ENCODE measurements around the gene FOXP1. TPM values are rescaled to one million over a fixed set of nuclear protein-coding genes. Genes with fewer than 3 reads are reported as not detected.

The FOXP1 gene
- total and polyA plus RNA-seq, 2 donors (not counting 1 experiment from before 2014, with no cell fraction given), result 70.3 to 101 TPM

- Histone ChIP-seq H3K4me2 (ENCODE audit: extremely low read depth, insufficient read depth, low read length) (no peak overlapping the region), H3K4me3 (replicated peaks in 1 of 4; ENCODE audit: control extremely low read depth in 1 of 4, insufficient read depth in 1 of 4, low read depth in 3 of 4, low read length in 4 of 4) (no peak overlapping the region), H3K27ac (ENCODE audit: insufficient read depth, low read length) (no peak overlapping the region), H3K4me1 (ENCODE audit: control insufficient read depth, extremely low read depth, insufficient read depth, low read length) (no peaks in the 10 kb centered on the region), H3K9ac (ENCODE audit: insufficient read depth, low read length) (no peak overlapping the region), H4K20me1 (ENCODE audit: control insufficient read depth, extremely low read depth, insufficient read depth, low read length) (no peaks in the 10 kb centered on the region), H3K9me3 (ENCODE audit: control insufficient read depth, insufficient read depth, low read depth, low read length) (no peaks in the 10 kb centered on the region), H3K79me2 (ENCODE audit: control insufficient read depth, insufficient read depth, low read length) (no peaks in the 10 kb centered on the region), H3K27me3 (ENCODE audit: control insufficient read depth, insufficient read depth, low read length) (no peaks in the 10 kb centered on the region), H2AFZ (ENCODE audit: low read length) (no peak overlapping the region), H3K36me3 (ENCODE audit: control insufficient read depth, insufficient read depth, low read length) (no peaks in the 10 kb centered on the region)
- no peak for TF ChIP-seq EZH2 (IDR thresholded peaks at IDR 0.05; ENCODE audit: low read length, missing control alignments)
- no peak for TF ChIP-seq CTCF (conservative IDR thresholded peaks at IDR 0.05 in 1 of 2, IDR thresholded peaks at IDR 0.05 in 1 of 2; ENCODE audit: low read depth in 1 of 2, low read length in 2 of 2)
- no peak for DNase-seq (ENCODE audit: low read depth in 2 of 2)
Observed at GRCh38 chr3:71563827-71564226, 19.7 kb downstream of the FOXP1 start.

- DNase-seq (ENCODE audit: low read depth in 2 of 2), result no peak
- Histone ChIP-seq H2AFZ (ENCODE audit: low read length) (no peak overlapping the region), H3K79me2 (ENCODE audit: control insufficient read depth, insufficient read depth, low read length) (no peaks in the 10 kb centered on the region), H3K9ac (ENCODE audit: insufficient read depth, low read length) (no peak overlapping the region), H4K20me1 (ENCODE audit: control insufficient read depth, extremely low read depth, insufficient read depth, low read length) (no peaks in the 10 kb centered on the region), H3K4me1 (ENCODE audit: control insufficient read depth, extremely low read depth, insufficient read depth, low read length) (no peaks in the 10 kb centered on the region), H3K27ac (ENCODE audit: insufficient read depth, low read length) (no peak overlapping the region), H3K4me2 (ENCODE audit: extremely low read depth, insufficient read depth, low read length) (no peak overlapping the region), H3K9me3 (ENCODE audit: control insufficient read depth, insufficient read depth, low read depth, low read length) (no peaks in the 10 kb centered on the region), H3K4me3 (replicated peaks in 1 of 4; ENCODE audit: control extremely low read depth in 1 of 4, insufficient read depth in 1 of 4, low read depth in 3 of 4, low read length in 4 of 4) (no peak overlapping the region), H3K36me3 (ENCODE audit: control insufficient read depth, insufficient read depth, low read length) (no peaks in the 10 kb centered on the region), H3K27me3 (ENCODE audit: control insufficient read depth, insufficient read depth, low read length) (no peaks in the 10 kb centered on the region)
- no peak for TF ChIP-seq CTCF (conservative IDR thresholded peaks at IDR 0.05 in 1 of 2, IDR thresholded peaks at IDR 0.05 in 1 of 2; ENCODE audit: low read depth in 1 of 2, low read length in 2 of 2)
- TF ChIP-seq EZH2 (IDR thresholded peaks at IDR 0.05; ENCODE audit: low read length, missing control alignments), result no peak
Observed at GRCh38 chr3:71562938-71563337, 20.6 kb downstream of the FOXP1 start.

- no peak overlapping the region for H2AFZ ChIP-seq (ENCODE audit: low read length)
- H3K27ac ChIP-seq (ENCODE audit: insufficient read depth, low read length), result no peak overlapping the region
- no peaks in the 10 kb centered on the region for H3K79me2 ChIP-seq (ENCODE audit: control insufficient read depth, insufficient read depth, low read length)
- H3K9ac ChIP-seq (ENCODE audit: insufficient read depth, low read length), result no peak overlapping the region
- H3K4me3 ChIP-seq (replicated peaks in 1 of 4; ENCODE audit: control extremely low read depth in 1 of 4, insufficient read depth in 1 of 4, low read depth in 3 of 4, low read length in 4 of 4), result no peak overlapping the region
- no peaks in the 10 kb centered on the region for H3K27me3 ChIP-seq (ENCODE audit: control insufficient read depth, insufficient read depth, low read length)
- no peaks in the 10 kb centered on the region for H4K20me1 ChIP-seq (ENCODE audit: control insufficient read depth, extremely low read depth, insufficient read depth, low read length)
- no peaks in the 10 kb centered on the region for H3K36me3 ChIP-seq (ENCODE audit: control insufficient read depth, insufficient read depth, low read length)
- no peaks in the 10 kb centered on the region for H3K9me3 ChIP-seq (ENCODE audit: control insufficient read depth, insufficient read depth, low read depth, low read length)
- TF ChIP-seq EZH2 (IDR thresholded peaks at IDR 0.05; ENCODE audit: low read length, missing control alignments) (no peak), CTCF (conservative IDR thresholded peaks at IDR 0.05 in 1 of 2, IDR thresholded peaks at IDR 0.05 in 1 of 2; ENCODE audit: low read depth in 1 of 2, low read length in 2 of 2) (no peak)
- H3K4me2 ChIP-seq (ENCODE audit: extremely low read depth, insufficient read depth, low read length), result no peak overlapping the region
- DNase-seq (ENCODE audit: low read depth in 2 of 2), result peak in 1 of 2 donors; percentile 33
- no peaks in the 10 kb centered on the region for H3K4me1 ChIP-seq (ENCODE audit: control insufficient read depth, extremely low read depth, insufficient read depth, low read length)
Observed at GRCh38 chr3:71560665-71561064, 22.9 kb downstream of the FOXP1 start.

All from fibroblast of lung (primary cell).